Myometrial cell (primary cell): ENCODE data around the gene SYNE1. TPM values are rescaled to one million over a fixed set of nuclear protein-coding genes. Genes with fewer than 3 reads are reported as not detected.

Experiments used
- total RNA-seq: library from RNA; depleted of rRNA; stranded (reverse); fragments of >200 nt; gene quantifications from 2 replicates; pipeline ENCODE4 v1.2.3, GENCODE V29; 2015

SYNE1 gene, protein sequence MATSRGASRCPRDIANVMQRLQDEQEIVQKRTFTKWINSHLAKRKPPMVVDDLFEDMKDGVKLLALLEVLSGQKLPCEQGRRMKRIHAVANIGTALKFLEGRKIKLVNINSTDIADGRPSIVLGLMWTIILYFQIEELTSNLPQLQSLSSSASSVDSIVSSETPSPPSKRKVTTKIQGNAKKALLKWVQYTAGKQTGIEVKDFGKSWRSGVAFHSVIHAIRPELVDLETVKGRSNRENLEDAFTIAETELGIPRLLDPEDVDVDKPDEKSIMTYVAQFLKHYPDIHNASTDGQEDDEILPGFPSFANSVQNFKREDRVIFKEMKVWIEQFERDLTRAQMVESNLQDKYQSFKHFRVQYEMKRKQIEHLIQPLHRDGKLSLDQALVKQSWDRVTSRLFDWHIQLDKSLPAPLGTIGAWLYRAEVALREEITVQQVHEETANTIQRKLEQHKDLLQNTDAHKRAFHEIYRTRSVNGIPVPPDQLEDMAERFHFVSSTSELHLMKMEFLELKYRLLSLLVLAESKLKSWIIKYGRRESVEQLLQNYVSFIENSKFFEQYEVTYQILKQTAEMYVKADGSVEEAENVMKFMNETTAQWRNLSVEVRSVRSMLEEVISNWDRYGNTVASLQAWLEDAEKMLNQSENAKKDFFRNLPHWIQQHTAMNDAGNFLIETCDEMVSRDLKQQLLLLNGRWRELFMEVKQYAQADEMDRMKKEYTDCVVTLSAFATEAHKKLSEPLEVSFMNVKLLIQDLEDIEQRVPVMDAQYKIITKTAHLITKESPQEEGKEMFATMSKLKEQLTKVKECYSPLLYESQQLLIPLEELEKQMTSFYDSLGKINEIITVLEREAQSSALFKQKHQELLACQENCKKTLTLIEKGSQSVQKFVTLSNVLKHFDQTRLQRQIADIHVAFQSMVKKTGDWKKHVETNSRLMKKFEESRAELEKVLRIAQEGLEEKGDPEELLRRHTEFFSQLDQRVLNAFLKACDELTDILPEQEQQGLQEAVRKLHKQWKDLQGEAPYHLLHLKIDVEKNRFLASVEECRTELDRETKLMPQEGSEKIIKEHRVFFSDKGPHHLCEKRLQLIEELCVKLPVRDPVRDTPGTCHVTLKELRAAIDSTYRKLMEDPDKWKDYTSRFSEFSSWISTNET (N-terminal part only)
- total RNA-seq = 37.8 and 42.0 TPM in 2 replicates

GRCh38 chr6:152637296-152638047 is at the start of gene SYNE1:
SYNE1 (minus strand) TSS chr6:152637362; CDS start chr6:152628331, 9,031 bp downstream.

Other genes starting within 250 kb of the SYNE1 start
- not detected in 2 replicates for gene MYCT1, start 60.5 kb upstream of the SYNE1 start, total RNA-seq
- not detected in 2 replicates for gene VIP, start 113.4 kb upstream of the SYNE1 start, total RNA-seq